ENCODE results near the gene HSH2D.

DNA sequence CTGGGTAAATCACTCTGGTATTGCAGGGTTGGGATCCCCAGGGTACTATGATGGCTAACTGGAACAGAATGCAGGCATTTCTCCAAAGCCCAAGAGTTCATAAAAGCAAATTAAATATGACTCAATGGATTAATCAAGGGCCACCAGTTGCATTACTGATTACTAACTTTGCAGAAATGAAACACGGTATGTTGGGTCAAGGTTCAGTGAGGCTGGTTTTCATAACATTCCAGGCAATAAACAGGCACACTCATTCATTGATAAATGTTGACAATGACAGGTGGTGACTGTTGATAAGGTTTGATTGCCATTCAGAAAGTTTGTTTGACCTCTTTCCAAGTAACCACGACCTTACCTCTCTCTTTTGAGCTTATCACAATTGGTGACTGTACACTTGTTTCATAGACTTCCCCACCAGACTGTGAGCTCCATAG lies 53.7 kb downstream of the HSH2D start:
- TF ChIP-seq, protein P1, sequence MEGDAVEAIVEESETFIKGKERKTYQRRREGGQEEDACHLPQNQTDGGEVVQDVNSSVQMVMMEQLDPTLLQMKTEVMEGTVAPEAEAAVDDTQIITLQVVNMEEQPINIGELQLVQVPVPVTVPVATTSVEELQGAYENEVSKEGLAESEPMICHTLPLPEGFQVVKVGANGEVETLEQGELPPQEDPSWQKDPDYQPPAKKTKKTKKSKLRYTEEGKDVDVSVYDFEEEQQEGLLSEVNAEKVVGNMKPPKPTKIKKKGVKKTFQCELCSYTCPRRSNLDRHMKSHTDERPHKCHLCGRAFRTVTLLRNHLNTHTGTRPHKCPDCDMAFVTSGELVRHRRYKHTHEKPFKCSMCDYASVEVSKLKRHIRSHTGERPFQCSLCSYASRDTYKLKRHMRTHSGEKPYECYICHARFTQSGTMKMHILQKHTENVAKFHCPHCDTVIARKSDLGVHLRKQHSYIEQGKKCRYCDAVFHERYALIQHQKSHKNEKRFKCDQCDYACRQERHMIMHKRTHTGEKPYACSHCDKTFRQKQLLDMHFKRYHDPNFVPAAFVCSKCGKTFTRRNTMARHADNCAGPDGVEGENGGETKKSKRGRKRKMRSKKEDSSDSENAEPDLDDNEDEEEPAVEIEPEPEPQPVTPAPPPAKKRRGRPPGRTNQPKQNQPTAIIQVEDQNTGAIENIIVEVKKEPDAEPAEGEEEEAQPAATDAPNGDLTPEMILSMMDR (IDR thresholded peaks at IDR 0.05; ENCODE audit: low read depth, low read length), result no peak
- no peak for TF ChIP-seq EZH2phosphoT487 (IDR thresholded peaks at IDR 0.05; ENCODE audit: low read depth)

Data from OCI-LY3 (cell line).